Stimulated activated CD8-positive, alpha-beta memory T cell treated with anti-CD3 and anti-CD28 coated beads, Interleukin-4, amount 100 ng/mL, for 1 hour (primary cell): ENCODE measurements around the gene SECTM1.

ENCODE experiments used
- DNase-seq, 2 donors: peaks; one replicate each; pipeline ENCODE4 v3.0.0-alpha.2; 2020; ENCODE audit warnings: low read depth in 2 of 2, low spot score in 1 of 2

Gene SECTM1

DNA sequence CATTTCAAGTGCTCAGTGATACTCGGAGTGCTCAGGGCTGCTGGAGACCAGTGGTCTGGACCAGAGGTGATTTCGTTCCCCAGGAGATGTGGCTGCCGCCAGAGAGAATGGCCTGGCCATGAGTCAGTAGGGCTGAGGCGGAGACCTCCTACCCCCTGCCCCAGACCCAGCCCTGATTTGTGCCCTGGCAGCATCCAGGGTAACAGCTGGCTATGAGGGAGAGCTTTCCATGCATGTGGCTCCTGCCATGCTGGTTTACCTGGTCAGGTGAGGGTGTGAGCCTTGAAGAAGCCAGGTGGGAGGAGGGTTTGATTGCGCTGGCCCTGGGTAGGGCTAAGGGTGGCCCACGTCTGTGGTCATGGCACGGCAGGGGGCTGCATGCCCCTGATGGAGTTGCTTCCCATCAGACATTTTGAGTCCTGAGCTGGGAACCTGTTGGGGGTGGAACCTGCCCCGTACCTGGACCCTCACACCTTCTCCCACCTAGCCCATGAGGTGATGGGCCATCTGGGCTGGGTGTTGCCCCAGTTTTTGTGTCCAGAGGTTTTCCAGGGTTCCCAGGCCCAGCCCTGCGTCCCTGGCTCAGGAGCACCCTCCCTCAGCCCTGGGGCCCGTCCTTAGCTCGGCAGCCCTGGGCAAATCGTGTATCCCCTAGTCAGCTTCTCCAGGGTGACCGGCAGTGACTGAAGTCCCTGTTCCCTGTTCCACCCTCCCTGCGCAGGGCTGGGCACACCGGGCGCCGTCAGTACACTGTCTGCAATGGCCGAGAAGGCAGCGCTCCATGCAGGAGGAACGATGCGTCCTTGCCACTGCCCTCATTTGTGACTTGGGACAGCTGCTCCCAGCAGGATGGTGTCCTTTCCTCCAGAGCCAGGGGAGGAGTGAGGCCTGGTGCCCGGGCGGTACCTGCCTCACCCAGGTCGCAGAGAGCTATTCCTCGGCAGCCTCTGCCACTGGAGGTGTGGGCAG is 51.0 kb downstream of the SECTM1 start:
- no peak for DNase-seq

DNA sequence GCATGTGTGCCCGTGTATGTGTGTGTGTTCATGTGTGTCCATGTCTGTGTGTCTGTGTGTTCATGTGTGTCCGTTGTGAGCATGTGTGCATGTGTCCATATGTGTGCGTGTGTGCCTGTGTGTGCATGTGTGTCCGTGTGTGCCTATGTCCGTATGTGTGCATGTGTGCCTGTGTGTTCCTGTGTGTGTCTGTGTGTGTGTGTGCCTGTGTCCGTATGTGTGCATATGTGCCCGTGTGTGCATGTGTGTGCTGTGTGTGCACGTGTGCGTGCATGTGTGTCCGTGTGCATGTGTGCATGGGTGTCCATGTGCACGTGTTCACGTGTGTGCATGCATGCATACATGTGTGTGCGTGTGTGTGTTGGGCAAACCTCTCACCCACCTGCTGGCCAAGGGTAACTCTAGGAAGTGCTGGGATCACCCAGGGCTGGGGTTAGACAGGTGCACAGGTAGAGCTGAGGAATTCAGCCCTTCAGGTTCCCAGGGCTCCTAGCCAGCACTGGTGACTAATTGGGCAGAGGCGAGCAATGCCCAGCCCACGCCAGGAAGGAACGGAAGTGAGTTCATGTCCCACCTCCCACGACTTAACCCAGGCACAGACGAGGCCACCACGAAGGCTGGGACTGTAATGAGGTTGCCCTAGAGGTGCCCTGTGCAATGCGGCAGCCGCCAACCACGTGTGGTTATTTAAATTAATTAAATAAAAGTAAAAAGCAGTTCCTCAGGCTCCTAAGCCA is 51.9 kb downstream of the SECTM1 start:
- DNase-seq = no peak

DNA sequence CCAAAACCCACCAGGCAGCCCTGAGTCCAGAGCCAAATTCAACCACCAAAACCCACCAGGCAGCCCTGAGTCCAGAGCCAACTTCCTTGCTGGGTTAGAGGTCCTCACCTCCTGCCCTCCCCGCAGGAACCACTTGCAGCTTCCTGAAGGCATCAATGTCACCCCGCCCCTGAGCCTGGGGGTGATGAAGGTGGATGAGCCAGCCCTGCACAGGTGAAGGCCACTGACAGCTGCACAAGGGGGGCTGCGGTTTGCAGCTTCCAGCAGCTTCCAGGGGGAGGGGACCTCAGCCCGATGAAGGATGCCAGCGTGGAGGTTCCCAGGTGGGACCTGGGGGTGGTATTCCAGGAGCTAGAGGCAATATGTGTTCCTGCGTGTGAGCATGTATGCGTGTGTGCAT is 52.5 kb downstream of the SECTM1 start:
- no peak for DNase-seq

GRCh38 chr17:82280537-82280936 is 53.0 kb downstream of the SECTM1 start:
- DNase-seq = no peak

DNA sequence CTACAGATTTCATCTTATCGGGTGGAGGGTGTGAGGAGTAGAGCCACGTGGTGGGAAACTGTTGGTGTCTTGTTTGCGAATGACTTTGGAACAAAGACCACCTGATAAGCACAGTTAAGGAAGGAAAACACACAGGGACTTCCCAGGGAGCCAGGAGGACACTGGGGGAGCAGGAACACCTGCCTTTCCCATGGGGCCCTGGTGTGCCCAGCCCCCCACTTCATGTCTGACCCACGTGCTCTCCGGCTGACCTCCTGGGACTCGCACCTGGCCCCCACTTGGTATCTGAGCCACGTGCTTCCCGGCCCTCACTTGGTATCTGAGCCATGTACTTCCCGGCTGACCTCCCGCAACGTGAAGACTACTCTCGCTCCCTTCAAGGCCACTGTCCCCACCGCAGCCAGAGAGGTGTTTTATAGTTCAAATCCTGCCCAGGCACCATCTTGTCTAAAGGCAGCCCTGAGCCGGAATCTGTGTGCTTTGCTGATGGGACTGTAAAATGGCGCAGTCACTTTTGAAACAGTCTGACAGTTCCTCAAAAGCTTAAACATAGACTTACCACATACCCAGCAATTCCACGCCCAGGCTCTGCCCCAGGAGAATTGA is 54.7 kb downstream of the SECTM1 start:
- no peak for DNase-seq

GRCh38 chr17:82278308-82278707 is 55.3 kb downstream of the SECTM1 start:
- DNase-seq = no peak

- DNase-seq = no peak
Observed at GRCh38 chr17:82277851-82278250, 55.7 kb downstream of the SECTM1 start.

DNA sequence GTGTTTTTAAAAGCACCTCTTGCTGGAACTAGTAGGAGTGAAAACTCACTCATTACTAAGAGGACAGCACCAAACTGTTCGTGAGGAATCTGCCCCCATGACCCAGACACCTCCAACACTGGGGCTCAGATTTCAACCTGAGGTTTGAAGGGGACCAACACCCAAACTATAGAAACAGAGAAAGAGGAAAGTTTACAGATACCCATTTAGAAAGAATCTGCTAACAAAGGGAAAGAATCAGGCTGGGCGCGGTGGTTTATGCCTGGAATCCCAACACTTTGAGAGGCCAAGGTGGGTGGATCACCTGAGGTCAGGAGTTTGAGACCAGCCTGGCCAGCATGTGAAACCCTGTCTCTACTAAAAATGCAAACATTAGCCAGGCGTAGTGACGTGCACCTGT is 56.6 kb downstream of the SECTM1 start:
- DNase-seq = no peak

DNA sequence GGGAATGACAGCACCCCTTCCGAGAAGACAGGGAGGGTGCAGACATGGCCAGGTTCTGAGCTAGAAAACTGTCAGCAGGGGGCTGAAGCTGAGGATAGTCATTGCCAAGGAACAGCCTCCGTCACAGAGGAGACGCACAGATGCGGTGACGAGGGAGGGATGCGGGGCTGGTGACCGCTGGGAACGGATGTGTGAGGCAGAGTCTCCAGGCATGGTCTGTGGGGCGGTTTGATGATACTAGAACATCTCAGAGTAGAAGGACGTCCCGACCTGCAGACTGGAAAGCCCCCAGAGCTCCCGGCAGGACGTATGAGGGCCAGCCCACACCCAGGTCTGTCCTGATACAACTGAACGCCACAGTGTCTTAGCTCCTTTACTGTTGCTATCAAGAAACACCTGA is 58.2 kb downstream of the SECTM1 start:
- DNase-seq = no peak

DNA sequence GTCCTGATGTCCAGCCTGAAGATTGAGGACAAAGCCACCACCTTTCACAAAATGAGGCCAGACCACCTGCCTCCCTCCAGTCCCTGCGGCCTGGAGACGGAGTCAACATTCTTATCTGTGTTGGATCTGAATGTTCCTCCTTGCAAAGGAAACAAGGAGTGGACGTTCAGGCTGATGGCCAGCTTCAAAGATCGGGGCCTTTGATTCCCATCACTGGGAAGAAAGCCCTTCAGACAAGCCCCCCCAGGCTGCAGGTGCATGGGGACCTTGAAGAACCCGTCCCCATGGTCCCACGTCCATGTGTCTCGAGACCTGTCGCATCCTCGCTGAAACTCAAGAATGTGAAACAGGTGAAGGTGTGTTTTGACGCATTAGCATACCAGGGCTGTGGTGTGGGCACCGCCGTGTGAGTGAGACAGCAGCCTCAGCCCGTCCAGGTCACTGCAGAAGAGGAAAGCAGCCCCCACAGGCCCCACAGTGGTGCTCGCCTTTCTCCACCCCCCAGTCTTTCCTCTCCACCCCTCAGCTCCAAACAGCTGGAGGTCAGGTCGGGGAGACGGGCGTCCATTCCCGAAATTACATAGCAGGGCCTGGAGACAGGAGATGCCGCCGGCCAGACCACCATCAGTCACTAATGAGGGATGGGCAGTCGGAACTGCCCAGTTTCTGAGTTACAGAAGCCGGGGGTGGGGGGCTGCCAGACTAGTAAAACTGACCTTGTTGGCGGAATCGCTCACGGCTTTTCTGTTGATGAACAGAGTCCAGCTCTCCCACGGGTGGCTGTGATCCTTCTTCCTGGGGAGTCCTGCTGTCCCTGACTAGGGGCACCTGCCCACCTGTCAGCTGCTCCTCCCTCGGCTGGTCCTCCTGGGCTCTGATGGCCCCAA is 59.2 kb downstream of the SECTM1 start:
- no peak for DNase-seq

GRCh38 chr17:82273327-82274133 is 60.0 kb downstream of the SECTM1 start, which contains the start of gene CSNK1D:
Gene CSNK1D (minus strand): TSS chr17:82273700. CDS start chr17:82273381, 319 bp downstream.
- DNase-seq = peak; percentile 85

- peak in 1 of 2 donors; percentile 9 for DNase-seq
Observed at GRCh38 chr17:82272495-82273326, 60.9 kb downstream of the SECTM1 start.

DNA sequence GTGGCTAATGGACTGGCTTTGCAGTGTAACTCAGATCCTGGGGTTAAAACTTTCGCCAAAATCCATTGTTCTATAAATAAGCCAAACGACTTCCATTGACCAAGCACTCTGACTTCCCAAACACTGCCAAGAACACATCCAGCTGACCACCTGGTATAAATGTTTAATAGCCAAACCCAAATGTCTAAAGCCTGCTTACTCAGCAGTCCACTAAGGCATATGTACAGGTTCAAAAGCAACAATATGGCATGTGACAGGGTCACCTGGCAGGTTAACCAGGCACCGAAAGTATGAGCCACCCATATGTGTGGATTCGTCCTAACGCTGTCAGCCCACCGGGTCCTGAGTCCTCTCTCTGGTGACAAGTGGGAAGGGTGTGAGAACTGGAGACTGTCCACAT is 62.2 kb downstream of the SECTM1 start:
- no peak for DNase-seq
